Activated CD4-positive, alpha-beta T cell treated with anti-CD3 and anti-CD28 coated beads, Interleukin-2, amount 50 U/mL, for 48 hours (primary cell): ENCODE results near the gene RNF31.
"Not testable (repeated sequence)": the region's sequence is repeated elsewhere in the genome, so short reads cannot be mapped to it uniquely, and the experiment has no call there.

Experiments used
- DNase-seq, 2 experiments: peaks; one replicate each; pipeline ENCODE4 v3.0.0-alpha.2; 2020

RNF31 gene

DNA sequence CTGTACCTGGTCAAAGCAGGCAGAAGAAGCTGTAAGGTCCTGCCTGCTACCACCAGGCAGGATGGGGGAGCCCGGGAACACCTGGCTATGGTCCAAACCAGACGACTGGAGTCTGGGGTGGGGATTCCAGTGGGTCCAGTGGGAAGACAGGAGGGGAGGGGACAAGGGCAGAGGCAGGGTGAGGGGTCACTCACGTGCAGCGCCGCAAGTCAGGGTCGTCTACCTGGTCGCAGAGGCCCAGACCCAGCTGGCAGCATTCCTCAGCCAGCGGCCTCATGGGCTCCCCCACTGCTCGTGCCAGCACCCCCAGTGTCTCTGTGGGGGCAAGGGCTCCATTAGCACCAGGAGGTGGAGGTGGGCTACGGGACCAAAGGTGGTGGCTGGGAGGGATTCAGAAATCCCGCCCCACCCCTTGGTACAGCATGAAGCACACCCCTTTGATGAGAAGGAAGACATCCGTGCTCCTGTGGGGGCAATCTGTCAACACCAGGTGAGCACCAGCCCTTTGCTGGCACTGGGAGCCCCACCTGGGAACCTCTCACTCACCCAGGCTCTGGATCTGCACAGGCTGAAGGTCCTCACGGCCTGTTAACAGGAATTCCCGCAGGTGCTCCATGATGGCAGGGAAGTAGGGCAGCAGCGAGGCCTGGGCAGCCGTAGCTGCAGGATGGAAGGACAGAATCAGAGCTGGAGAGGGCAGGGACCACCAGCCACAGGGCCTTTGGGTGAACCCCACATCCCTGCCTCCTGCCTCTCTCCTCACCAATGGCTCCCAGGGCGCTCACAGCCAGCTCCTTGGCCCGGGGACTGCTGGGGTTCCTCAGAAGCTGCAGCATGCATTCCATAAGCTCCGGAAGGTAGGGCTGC is 37.0 kb downstream of the RNF31 start:
- no peak for DNase-seq

DNA sequence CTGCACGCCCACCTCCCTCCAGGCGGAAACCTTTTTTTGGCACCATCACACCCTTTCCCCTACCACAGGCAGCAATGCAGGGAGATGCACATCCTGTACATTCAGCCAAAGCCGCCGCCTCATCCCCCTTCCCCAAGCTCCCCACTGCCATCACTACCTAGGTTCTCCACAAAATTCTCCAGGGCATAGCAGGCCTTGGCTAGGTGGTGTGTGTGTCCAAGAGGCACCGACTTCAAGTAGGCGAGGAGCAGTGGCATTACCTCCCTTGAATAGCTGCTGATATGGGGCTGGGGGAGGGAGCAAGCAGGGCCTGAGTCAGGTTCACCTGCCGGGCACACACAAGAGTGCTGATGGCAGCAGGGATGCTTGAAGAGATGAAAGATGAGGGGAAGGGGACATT is 37.7 kb downstream of the RNF31 start:
- DNase-seq, result no peak

DNA sequence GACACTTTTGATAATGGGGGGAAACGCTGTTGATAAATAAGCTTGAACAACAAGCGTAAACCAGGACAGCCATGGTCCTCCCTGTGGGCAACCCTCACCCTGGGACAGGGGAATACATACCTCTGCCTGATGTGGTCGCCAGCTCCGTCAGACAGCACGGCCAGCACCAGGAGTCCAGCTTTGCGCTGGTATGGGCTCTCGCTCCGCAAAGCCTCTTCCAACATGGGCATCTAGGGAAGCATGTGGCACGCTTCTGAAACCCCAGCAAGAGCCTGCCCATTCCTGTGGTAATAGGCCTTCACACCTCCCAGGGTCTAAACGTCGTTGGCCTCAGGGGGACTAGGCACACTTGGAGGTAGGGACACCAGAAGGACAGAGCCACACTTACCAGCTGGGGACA is 38.4 kb downstream of the RNF31 start:
- DNase-seq, result no peak

DNA sequence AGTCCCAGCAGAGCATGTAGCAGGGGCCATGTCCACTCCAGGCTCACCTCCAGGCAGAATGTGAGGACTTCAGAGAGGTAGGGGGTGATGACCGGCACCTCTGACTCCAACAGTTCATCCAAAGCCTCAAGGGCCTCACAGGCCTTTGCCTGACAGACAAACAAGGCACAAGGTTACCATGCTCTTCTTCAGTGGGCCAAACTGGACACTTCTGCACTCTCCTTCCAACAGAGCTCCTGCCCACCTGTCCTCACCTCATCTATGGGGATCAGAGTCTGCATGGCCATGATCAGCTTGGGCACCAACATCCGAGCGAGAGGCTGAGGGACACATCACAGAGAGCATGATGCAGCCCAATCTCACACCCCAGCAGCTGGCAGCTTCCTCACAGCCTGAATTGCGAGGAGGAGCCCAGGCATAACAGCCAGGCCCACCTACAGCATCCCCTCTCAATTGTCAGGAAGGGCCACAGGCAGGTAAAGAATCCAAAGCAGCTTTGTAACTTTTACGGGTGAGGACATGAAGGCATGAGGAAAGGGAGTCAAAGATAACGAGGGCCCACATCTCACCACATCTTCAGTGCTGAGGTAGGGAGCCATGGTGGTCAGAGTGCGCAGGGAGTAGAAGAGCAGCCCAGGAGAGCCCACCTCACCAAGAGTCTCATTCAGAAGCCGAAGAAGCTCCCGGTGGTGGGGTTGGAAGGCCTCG is 39.7 kb downstream of the RNF31 start:
- DNase-seq, result no peak

DNA sequence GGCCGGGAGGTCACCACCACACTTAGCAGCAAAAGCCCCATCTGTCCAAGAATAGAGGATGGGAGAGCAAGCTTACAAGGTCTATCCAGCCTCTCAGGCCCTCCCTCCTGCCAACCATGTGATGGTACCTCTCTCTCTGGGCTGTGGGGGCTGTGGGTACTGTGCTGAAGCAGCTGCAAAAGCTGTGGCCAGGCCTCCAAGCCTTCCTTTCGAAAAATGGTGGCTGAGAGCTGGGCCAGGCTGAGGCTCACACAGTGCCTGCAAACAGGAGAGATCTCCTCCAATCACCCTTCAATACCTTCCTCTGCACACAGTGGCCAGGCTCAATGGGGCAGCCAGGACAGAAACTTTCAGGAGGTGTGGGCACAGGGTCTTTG is 40.2 kb downstream of the RNF31 start:
- DNase-seq, result no peak

DNA sequence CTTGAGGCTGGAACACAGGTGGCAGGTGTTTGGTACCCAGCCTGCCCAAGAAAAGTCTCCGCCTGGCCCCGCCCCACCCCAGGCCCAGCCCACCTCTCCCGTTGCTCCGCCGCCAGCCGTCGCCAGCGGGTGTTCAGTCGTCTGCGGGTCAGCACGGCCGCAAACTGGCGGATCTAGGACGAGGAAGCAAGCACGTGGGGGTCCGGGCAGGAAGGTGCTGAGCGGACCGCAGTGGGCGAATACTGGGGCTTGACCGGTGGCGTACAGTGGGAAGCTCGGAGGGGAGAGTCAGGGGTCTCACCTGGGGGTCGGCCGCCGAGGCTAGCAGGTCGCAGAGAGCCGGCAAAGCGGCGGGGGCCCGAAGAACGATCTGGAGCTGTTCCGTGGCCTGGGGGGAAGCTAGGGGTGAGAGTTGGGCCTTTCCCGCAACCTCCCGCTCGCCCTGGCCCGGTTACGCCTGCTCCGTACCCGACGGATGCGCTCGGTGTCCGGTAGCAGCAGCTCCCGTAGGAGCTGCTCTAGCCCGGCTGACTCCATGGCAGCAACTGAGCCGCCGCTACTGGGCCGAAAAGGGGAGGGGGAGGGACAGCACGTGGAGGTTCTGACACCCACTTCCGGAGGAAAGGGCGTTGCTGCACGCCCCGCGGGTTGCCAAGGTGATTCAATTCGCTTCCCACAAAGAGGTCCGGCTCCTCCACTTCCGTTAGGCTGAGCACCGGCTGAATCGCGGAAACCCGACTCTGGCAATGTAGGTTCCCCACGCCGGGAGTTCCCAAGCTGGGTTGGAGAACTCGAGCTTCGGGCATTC is 41.2 kb downstream of the RNF31 start, which contains the start of gene IPO4:
Gene IPO4, minus strand, starts transcription at position 566 of the 808 bp plus-strand sequence. Its CDS starts 29 bp downstream, at position 537.
- peak; percentile 94 to 95 for DNase-seq

DNA sequence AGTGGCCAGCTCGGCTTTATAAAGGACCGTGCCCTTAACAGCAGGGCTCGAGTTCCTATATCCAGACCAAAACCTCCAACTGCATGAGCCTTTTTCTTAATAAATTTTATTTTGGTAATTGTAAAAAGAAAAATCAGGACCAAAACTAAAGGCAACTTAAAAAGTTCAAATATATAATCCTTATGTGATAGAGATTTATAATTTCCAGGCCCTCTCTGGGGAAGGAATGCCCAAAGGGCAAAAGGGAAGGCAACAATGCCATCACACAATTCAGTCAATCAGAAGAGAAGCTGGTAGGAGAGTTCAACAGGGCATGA is 41.7 kb downstream of the RNF31 start:
- no peak for DNase-seq

DNA sequence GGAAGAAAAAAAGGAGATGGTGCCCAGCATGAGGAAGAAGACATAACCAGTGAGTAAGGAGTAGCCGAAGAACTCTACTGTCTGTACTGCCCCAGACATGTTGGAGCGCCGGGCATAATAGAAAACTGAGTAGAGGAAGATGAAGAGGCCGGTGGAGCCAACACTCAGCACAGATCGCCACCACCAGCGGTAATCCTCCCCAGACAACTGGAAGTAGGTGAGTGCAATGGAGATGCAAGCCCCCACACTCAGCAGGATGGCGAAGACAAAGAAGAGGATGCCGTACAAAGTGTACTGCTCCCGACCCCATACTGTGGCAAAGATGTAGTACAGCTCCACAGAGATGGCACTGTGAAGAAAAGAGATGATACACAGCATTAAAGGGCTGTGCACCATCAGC is 42.2 kb downstream of the RNF31 start:
- DNase-seq, result no peak

DNA sequence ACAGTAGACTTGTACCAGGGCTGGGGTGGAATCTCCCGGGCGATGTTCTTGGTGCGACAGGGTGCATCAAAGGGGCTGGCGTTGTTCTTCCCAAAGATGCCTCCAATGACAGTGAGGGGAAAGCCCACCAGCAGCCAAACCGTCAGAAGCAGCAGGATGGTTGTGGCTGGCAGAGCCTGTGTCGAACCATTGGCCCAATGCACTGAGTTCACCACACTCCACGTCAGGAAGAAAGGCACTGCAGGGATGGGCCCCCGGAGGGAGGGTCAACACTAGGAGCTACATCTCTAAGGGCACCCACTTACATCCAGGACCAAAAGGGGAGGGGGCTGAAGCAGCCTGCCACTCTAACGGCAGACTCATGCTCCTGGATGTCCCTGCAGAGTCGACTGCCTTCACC is 43.1 kb downstream of the RNF31 start:
- no peak for DNase-seq

DNA sequence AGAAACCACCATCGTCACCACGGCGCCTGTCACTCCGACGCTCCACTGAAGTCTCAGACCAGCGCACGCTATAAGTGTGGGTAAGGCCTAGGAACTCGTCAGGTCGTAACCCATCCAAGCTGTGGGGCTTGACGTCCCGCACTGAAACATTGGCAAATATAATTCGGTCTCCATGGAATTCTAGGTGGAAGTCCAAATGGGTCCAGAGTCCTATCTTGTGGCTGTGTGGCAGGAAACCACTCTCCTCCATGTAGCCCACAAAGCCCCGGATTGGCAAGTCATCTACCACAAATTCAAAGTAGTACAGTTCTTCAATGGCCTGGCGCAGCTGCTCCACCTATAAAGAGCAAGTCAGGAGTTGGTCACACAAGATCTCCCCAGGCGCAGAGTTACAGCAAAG is 45.6 kb downstream of the RNF31 start:
- no peak for DNase-seq

DNA sequence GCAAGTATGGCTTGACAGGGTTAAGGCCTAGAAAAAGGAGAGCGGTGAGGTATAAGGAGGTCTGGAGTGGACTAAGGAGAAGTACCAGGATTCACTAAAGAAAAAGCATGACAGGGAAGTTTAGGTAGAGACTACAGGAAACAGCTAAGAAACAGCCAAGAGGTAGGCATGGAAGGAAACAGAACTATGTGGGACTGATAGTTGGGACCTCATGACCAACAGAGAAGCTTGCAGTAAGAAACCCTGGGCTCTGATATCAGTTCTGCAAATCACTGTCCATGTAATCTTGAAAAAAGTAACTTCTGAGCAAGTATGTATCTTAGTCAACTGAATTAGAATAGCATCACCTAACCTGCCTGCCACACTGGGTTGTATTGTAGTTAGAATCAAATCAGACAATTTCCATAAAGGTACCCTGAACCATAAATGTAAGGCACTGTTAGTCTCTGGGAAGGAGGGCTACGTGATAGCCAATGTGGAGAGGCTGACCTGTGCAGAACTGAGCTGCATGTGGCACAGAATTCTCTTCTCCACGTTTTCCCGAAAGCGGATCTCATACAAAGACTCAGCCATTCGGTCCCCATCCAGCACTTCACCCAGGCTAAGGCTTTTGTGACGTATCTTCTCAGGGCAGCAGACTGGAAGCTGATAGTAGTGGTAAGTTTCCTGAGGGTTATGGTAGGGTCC is 47.0 kb downstream of the RNF31 start:
- DNase-seq, result no peak

DNA sequence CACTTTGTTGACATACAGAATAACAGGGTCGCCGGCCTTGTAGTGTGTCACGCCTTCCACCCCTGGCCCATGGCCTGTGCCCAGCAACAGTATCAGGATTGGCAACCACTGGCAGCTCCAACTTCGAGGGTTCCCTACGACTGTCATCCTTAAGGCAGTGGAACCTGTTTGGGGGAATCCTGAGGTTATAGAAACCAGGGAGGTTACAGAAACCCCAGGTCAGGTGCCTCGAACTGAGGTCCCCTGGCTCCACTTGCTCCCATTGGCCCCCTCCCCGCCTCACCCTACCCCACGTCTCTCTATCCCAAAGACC is 47.5 kb downstream of the RNF31 start:
- DNase-seq, result no peak

DNA sequence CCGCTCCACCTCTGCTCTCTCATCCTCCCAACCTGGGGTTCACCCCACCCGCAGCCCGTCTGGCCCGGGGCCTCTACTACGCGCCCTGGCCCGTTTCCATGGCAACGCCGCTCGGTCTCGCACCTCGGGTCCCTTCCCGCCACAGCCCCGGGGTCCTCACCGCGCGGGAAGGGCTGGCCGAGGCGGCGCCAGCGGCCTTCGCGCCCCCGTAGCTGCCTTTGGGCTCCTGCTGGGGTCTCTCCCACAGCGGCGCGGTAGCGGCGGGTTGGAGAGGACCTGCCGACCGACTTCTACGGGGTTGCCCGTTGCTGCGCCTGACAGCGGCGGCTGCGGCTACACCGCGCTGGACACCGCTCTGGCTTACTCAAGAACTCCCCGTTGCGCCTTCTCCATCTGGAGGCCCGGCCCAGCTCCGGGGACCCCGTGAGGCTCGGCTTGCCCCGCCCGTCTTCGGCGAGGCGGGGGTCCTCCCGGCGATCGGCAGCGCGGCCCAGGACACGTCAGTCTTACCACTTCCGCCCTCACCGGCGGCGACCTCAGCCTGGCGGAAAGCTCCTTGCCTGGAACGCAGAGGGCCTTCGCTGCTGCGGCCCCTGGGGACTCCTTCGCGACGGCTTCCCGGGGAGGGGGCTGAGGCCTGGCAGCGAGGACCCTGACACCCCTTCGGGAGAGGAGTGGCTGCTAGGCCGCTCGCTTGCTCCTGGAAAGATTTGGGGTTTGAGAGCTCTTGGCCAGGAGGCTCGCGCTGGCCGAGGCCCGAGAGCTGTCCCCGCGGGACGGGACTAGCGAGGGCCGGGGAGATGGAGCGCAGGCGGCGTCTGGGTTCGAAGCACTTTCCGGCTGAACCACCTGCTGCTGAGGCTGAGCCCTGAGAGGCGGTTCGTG is 48.1 kb downstream of the RNF31 start, which contains the start of gene TM9SF1:
Gene TM9SF1, minus strand, starts transcription at position 256 of the 885 bp plus-strand sequence. CDS start 422 bp downstream, outside the sequence.
- peak; percentile 84 to 86 for DNase-seq

DNA sequence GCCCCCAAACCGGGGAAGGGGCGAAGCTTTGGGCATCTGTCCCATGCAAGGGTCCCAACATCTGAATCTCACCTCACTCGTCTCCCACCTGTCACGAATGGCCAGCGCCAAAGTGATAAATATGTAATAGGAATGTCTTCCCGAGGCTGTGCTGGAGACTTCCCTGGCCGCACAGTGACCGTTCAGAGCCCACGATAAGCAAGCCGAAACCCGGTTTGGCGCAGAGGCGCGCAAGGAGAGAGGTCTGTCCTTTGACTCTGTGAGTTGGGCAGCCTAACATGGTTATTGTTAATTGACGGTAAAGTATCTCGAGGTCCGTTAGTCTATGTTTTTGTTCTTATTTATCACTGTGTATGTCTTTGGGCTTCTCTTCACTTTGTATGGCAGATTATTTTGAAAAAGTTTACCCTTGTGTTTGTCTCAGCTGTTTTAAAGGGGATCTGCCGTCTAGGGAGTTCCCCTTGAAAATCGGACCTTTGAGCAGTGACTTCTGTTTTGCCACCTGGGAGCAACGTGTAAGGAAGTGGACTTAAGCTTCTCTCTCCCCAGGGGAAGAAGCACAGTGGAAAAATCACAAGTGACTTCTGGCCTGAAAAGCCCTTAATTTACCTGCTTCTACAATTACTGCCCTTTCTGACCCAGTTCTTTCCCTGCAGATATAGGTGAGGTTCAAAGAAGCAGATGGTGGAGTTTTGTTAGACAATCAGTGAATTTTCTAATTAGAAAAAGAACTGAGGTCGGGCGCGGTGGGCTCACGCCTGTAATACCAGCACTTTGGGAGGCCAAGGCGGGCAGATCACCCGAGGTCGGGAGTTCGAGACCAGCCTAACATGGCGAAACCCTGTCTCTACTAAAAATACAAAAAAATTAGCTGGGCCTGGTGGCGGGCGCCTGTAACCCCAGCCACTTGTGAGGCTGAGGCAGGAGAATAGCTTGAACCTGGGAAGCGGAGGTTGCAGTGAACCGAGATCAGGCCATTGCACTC is 49.1 kb downstream of the RNF31 start:
- no peak for DNase-seq

DNA sequence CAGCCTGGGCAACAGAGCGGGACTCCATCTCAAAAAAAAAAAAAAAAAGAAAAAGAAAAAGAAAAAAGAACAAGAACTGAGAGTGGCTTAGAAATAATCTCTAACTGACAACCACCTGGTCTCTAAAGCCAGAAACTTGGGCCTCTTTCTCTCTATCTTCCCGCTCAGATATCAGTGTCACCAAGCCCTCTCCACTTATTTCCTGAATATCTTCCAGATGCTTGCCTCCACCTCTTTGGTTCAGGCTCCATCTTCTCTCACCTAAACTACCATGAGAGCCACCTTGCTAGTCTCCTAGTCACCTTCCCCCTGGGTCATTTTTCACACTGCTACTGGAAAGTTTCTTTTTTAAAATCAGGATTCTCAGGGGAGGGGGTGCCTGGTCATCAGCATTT is 49.8 kb downstream of the RNF31 start:
- DNase-seq, result no peak

DNA sequence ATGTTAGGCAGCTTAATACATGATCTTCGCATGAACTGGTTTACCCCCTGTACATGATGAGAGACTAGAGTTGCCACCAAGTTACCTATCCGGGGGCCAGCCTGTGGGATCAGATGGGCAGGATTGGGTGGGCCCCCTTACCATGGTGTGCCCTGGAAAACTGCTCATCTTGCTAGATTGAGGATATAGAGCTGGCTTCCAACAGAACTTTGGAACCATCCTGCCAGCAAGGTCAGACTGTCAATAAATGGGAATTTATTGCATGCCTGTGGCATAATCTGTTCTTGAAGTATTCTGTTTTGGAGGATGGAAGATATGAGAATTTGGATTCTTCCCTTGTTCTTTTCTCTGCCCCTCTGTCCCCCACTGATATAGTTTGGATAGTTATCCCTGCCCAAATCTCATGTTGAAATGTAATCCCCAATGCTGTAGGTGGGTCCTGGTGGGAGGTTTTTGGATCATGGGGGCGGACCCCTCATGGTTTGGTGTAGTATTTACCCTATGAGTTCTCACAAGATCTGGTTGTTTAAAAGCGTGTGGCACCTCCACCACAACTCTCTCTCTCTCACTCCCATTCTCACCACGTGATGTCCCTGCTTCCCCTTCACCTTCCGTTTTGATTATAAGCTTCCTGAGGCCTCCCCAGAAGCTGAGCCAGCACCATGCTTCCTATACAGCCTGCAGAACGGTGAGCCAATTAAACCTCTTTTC is 51.7 kb downstream of the RNF31 start:
- no peak for DNase-seq

DNA sequence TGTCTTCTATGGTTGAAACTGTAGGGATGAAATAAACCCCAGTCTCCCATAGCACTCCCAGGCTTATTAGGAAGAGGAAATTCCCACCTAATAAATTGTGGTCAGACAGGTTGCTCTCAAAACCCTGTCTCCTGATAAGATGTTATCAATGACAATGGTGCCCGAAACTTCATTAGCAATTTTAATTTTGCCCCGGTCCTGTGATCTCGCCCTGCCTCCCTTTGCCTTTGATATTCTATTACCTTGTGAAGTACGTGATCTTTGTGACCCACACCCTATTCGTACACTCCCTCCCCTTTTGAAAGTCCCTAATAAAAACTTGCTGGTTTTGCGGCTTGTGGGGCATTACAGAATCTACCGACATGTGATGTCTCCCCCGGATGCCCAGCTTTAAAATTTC is 55.2 kb downstream of the RNF31 start:
- not testable (repeated sequence) for DNase-seq

DNA sequence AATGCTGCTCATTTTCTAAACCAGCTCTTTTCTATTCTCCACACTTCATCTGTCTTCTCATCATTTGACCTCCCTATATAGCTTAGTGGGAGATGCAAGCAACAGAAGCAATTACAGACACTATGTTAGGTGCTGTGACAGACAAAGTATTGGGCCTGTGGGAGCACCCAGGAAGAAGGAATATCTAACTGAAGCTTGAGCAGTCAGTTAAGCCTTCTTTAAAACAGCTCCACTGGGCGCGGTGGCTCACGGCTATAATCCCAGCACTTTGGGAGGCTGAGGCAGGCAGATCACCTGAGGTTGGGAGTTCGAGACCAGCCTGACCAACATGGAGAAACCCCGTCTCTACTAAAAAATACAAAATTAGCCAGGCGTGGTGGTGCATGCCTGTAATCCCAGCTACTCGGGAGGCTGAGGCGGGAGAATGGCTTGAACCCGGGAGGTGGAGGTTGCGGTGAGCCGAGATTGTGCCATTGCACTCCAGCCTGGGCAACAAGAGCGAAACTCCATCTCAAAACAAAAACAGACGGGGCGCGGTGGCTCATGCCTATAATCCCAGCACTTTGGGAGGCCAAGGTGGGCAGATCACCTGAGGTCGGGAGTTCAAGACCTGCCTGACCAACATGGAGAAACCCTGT is 56.1 kb downstream of the RNF31 start:
- not testable (repeated sequence) for DNase-seq
